HG02840 (cell line): Measurements from ENCODE around the gene COL4A2.

Source experiments
- ATAC-seq: cut with Tn5 transposase; IDR thresholded peaks from one replicate; pipeline ENCODE4 v1.9.1; 2021; ENCODE audit warnings: mild to moderate bottlenecking, moderate library complexity, moderate number of reproducible peaks; ENCODE audit not compliant: unreplicated experiment, low FRiP score

The COL4A2 gene

GRCh38 chr13:110271313-110271712 is 35.8 kb upstream of the COL4A2 start:
- ATAC-seq = no peak

GRCh38 chr13:110272227-110272626 is 34.9 kb upstream of the COL4A2 start:
- no peak for ATAC-seq

GRCh38 chr13:110272651-110273050 is 34.4 kb upstream of the COL4A2 start:
- no peak for ATAC-seq

- no peak for ATAC-seq
These were observed 33.8 kb upstream of the COL4A2 start for GRCh38 chr13:110273254-110273653.

- no peak for ATAC-seq
These were observed 32.4 kb upstream of the COL4A2 start for GRCh38 chr13:110274687-110275086.

GRCh38 chr13:110275931-110276552 is 31.0 kb upstream of the COL4A2 start:
- no peak for ATAC-seq

GRCh38 chr13:110276553-110276950 is 30.5 kb upstream of the COL4A2 start:
- no peak for ATAC-seq

GRCh38 chr13:110277357-110277975 is 29.6 kb upstream of the COL4A2 start:
- ATAC-seq = no peak

GRCh38 chr13:110278859-110279258 is 28.2 kb upstream of the COL4A2 start:
- no peak for ATAC-seq

GRCh38 chr13:110279684-110280083 is 27.4 kb upstream of the COL4A2 start:
- no peak for ATAC-seq

GRCh38 chr13:110280231-110280813 is 26.8 kb upstream of the COL4A2 start:
- no peak for ATAC-seq

- ATAC-seq = no peak
These were observed 25.9 kb upstream of the COL4A2 start for GRCh38 chr13:110280985-110281688.

- ATAC-seq = no peak
These were observed 25.3 kb upstream of the COL4A2 start for GRCh38 chr13:110281736-110282135.

GRCh38 chr13:110282316-110282841 is 24.7 kb upstream of the COL4A2 start:
- ATAC-seq = no peak

GRCh38 chr13:110283736-110284517 is 23.2 kb upstream of the COL4A2 start:
- ATAC-seq = no peak

- no peak for ATAC-seq
These were observed 22.2 kb upstream of the COL4A2 start for GRCh38 chr13:110284779-110285484.

GRCh38 chr13:110285991-110286832 is 20.9 kb upstream of the COL4A2 start:
- ATAC-seq = no peak

- no peak for ATAC-seq
These were observed 20.0 kb upstream of the COL4A2 start for GRCh38 chr13:110286833-110287819.
